Skeletal muscle tissue (tissue), 4 donors: ENCODE data around the gene LINC00237. TPM values are rescaled to one million over a fixed set of nuclear protein-coding genes. Genes with fewer than 3 reads are reported as not detected.

Experiments used
- H3K27ac ChIP-seq: one replicate; pipeline ENCODE4 v1.7.0; 2013; ENCODE audit warnings: mild to moderate bottlenecking, low read depth, low read length, inconsistent platforms
- H3K27me3 ChIP-seq, 3 donors: one replicate each; pipeline ENCODE4 v1.7.0; 2013; ENCODE audit warnings: low read length in 3 of 3; ENCODE audit not compliant: control insufficient read depth in 3 of 3, insufficient read depth in 3 of 3
- H3K36me3 ChIP-seq, 3 donors: one replicate each; pipeline ENCODE4 v1.7.0; 2013; ENCODE audit warnings: low read length in 3 of 3; ENCODE audit not compliant: control insufficient read depth in 3 of 3, insufficient read depth in 3 of 3
- H3K4me1 ChIP-seq, 3 donors: one replicate each; pipeline ENCODE4 v1.7.0; 2013; ENCODE audit warnings: low read length in 3 of 3, mild to moderate bottlenecking in 3 of 3; ENCODE audit not compliant: control insufficient read depth in 3 of 3, insufficient read depth in 3 of 3
- H3K4me3 ChIP-seq, 3 donors: one replicate each; pipeline ENCODE4 v1.7.0; 2013; ENCODE audit warnings: low read length in 3 of 3
- H3K9ac ChIP-seq, 3 donors: one replicate each; pipeline ENCODE4 v1.7.0; 2013; ENCODE audit warnings: low read length in 3 of 3, mild to moderate bottlenecking in 3 of 3, moderate library complexity in 2 of 3, low read depth in 1 of 3
- H3K9me3 ChIP-seq, 3 donors: one replicate each; pipeline ENCODE4 v1.7.0; 2013; ENCODE audit warnings: low read length in 3 of 3; ENCODE audit not compliant: control insufficient read depth in 3 of 3
- total RNA-seq: library from RNA; depleted of rRNA; stranded (reverse); fragments of >200 nt; gene quantifications from one replicate; pipeline ENCODE4 v1.2.3, GENCODE V29; 2014
- donor health status: Osteomylitis.

The LINC00237 gene
- total RNA-seq, 1 donor from 2014 or later: 0.52 TPM

DNA sequence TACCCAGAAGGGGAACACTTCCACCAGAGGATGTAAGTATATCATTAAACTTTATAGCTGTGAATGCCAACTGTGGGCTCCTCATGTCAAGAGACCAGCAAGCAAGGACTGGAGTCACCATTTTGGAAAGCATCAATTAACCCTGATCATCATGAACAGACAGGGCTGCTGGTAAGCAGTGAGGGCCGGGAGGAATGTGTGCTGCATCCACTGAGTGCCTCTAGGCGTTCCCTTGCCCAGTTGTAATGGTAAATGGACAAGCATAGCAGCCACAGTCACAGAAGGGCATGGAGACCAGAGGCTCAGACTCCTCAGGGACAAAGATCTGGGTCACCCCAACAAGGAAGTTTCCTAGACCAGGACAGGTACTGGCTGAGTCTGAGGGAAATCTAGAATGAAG lies 23.6 kb downstream of the LINC00237 start:
- Histone ChIP-seq H3K4me1 (no peaks in the 10 kb centered on the region), H3K9me3 (no peaks in the 10 kb centered on the region), H3K9ac (no peak overlapping the region), H3K27ac (no peak overlapping the region), H3K27me3 (peaks cover 4 to 22% (median 4%) of the 10 kb centered on the region in 3 donors), H3K36me3 (no peaks in the 10 kb centered on the region), H3K4me3 (no peak overlapping the region)

DNA sequence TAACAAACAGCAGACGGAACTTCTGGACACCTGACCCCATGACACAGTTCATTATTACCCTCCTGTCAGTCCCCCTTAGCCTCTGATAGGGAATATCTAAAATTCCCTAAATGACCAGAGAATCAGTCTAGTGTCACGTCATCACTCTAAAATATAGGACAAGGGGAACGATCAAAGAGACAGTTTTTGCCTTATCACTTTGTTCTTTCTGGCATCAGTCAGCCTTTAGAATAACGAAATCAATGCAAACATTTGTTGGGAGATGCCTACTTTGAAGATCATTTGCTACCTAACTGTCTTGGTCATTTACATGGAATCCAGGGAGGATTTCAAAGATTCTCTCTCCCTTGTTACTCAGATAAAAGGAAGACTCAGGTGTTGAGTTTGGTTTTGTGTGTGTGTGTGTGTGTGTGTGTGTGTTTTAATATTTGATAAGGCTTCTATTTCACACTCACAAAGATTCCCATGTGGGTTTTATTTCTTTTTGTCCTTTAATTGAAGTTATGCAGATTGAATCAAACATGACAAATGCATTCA lies 28.3 kb downstream of the LINC00237 start:
- H3K27ac ChIP-seq: no peak overlapping the region
- peaks cover 4 to 19% (median 5%) of the 10 kb centered on the region in 3 donors for H3K27me3 ChIP-seq

GRCh38 chr20:21076073-21076472 lies 30.1 kb downstream of the LINC00237 start:
- Histone ChIP-seq H3K27me3 (peaks cover 3 to 13% (median 5%) of the 10 kb centered on the region in 3 donors), H3K4me1 (no peaks in the 10 kb centered on the region), H3K4me3 (no peak overlapping the region), H3K36me3 (no peaks in the 10 kb centered on the region), H3K27ac (no peak overlapping the region), H3K9ac (no peak overlapping the region), H3K9me3 (no peaks in the 10 kb centered on the region)

More for the DNA sequence above, 28.3 kb downstream of the LINC00237 start:
- Histone ChIP-seq H3K9me3 (no peaks in the 10 kb centered on the region), H3K9ac (no peak overlapping the region), H3K36me3 (no peaks in the 10 kb centered on the region), H3K4me1 (no peaks in the 10 kb centered on the region), H3K4me3 (no peak overlapping the region)

- no peak overlapping the region for H3K9ac ChIP-seq
Observed at GRCh38 chr20:21075471-21075870, 30.7 kb downstream of the LINC00237 start.

DNA sequence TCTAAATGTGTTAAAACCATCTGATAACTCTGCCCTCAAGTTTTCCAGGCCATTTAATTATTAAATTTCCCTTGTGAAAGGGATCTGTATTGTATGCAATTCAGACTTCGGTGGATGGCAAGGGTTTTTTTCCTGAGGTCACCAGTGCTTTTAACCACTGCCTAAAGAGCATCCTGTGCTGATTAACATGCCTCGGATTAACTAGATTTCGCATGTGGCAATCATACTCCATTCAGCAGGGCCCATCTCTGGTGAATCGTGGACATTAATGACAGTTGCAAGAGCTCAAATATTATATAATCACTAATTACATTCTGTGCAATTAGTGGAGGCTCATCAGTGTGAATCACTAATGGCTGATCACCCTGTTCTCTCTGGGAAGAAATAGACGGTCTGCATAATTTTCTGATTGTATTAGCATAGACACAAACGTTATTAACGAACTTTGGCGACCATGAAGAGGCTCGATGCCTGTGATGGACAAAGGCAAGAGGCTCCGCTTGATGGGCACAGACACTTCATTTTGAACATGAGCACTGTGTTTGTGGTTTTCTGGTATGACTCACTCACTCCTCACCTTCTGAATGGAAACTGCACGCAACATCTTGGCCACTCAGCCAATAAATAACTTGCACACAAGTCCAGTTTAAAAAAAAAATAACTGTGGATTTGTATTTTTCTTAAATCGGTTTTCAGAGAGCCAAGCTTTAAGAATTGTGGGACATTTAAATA lies 31.4 kb downstream of the LINC00237 start:
- Histone ChIP-seq H3K9ac (no peak overlapping the region), H3K9me3 (no peaks in the 10 kb centered on the region), H3K4me1 (no peaks in the 10 kb centered on the region), H3K4me3 (no peak overlapping the region), H3K36me3 (no peaks in the 10 kb centered on the region), H3K27ac (no peak overlapping the region), H3K27me3 (peaks cover 3 to 12% (median 5%) of the 10 kb centered on the region in 3 donors)

More at GRCh38 chr20:21075471-21075870, 30.7 kb downstream of the LINC00237 start:
- Histone ChIP-seq H3K9me3 (no peaks in the 10 kb centered on the region), H3K4me1 (no peaks in the 10 kb centered on the region), H3K4me3 (no peak overlapping the region), H3K27me3 (peaks cover 3 to 13% (median 5%) of the 10 kb centered on the region in 3 donors), H3K36me3 (no peaks in the 10 kb centered on the region), H3K27ac (no peak overlapping the region)

DNA sequence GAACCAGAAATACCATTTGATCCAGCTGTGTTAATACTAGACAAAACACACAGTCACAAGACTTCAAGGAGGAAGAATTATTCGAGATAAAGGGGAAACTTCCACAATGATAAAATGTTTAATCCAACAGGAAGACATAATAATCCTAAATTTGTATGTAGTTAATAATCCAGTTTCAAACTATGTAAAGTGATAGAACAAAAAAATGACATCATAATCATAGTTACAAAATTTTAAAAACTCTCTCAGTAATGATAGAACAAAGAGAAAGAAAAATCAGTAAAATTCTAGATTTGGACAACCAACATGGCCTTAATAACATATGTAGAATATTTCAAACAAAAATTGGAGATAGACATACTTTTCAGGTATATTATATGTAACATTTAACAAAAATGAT lies 38.9 kb downstream of the LINC00237 start:
- peaks cover 2 to 5% (median 4%) of the 10 kb centered on the region in 3 donors for H3K27me3 ChIP-seq
- no peaks in the 10 kb centered on the region for H3K36me3 ChIP-seq
- no peaks in the 10 kb centered on the region for H3K4me1 ChIP-seq
- H3K9ac ChIP-seq: no peak overlapping the region
- no peak overlapping the region for H3K4me3 ChIP-seq
- peaks cover 0 to 1% (median 0%) of the 10 kb centered on the region in 3 donors for H3K9me3 ChIP-seq
- H3K27ac ChIP-seq: no peak overlapping the region

DNA sequence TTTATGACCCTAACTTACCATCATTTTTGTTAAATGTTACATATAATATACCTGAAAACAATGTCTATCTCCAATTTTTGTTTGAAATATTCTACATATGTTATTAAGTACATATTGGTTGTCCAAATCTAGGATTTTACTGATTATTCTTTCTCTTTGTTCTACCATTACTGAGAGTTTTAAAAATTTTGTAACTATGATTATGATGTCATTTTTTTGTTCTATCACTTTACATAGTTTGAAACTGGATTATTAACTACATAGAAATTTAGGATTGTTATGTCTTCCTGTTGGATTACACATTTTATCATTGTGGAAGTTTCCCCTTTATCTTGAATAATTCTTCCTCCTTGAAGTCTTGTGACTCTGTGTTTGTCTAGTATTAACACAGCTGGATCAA lies 41.2 kb downstream of the LINC00237 start:
- H3K4me3 ChIP-seq: no peak overlapping the region
- H3K36me3 ChIP-seq: no peaks in the 10 kb centered on the region
- no peaks in the 10 kb centered on the region for H3K4me1 ChIP-seq
- peaks cover 0 to 1% (median 0%) of the 10 kb centered on the region in 3 donors for H3K9me3 ChIP-seq
- H3K9ac ChIP-seq: no peak overlapping the region
- peaks cover 0 to 4% (median 2%) of the 10 kb centered on the region in 3 donors for H3K27me3 ChIP-seq
- no peak overlapping the region for H3K27ac ChIP-seq

GRCh38 chr20:21063276-21063675 lies 42.9 kb downstream of the LINC00237 start:
- Histone ChIP-seq H3K9me3 (peaks cover 0 to 1% (median 0%) of the 10 kb centered on the region in 3 donors), H3K27me3 (peaks cover 0 to 4% (median 2%) of the 10 kb centered on the region in 3 donors), H3K36me3 (no peaks in the 10 kb centered on the region), H3K27ac (no peak overlapping the region), H3K9ac (no peak overlapping the region), H3K4me1 (no peaks in the 10 kb centered on the region), H3K4me3 (no peak overlapping the region)

DNA sequence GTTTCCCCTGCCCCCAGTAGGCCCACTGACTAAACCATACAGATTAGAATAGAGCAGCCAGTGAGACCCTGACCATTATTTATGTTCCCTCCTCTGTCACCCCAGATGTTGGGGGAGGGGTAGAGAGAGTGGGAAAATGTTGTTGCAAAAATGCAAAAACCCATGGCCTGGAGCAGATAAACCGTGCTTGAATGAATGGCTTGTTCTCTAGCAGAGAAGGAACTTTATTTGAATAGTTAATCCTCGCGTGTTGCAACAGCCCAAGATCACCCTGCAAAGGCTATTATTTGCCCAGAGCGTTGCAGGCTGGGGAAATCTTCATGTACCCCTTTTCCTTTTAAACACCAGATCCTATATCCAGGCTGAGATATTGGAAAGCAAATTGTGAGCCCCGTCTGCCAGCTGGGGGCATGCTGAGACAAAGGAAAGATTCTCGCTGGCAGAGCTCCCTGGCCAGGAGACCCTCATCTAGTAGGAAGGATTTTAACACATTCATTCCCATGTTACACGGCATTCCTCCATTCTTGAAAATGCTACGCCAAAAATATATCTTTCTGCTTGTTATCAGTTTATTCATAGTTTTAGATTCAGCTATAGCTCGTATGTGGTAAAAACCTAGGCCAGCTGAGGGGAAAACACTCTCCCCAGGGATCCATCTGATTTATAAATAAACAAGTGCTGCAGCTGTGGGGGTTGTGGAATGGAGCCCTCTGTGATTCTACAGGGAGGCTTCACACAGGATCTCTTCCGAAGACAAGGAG lies 53.0 kb downstream of the LINC00237 start:
- Histone ChIP-seq H3K27ac (no peak overlapping the region), H3K4me3 (no peak overlapping the region), H3K36me3 (no peaks in the 10 kb centered on the region), H3K9ac (peak overlapping the region in 1 of 3 donors; percentile 4), H3K27me3 (peaks cover 0 to 5% (median 3%) of the 10 kb centered on the region in 3 donors), H3K4me1 (no peaks in the 10 kb centered on the region), H3K9me3 (no peaks in the 10 kb centered on the region)

- Histone ChIP-seq H3K36me3 (no peaks in the 10 kb centered on the region), H3K9me3 (no peaks in the 10 kb centered on the region), H3K27ac (no peak overlapping the region), H3K9ac (no peak overlapping the region), H3K4me1 (no peaks in the 10 kb centered on the region), H3K27me3 (peaks cover 0 to 9% (median 3%) of the 10 kb centered on the region in 3 donors), H3K4me3 (no peak overlapping the region)
Observed at GRCh38 chr20:21052686-21053001, 53.5 kb downstream of the LINC00237 start.
